Gastrocnemius medialis (tissue), 4 donors: ENCODE data around the gene ZNF414.

Source experiments
- CTCF ChIP-seq, 5 experiments: fragments of 450-650 bp in 3 of 5; fragments of 200-600 bp in 2 of 5; sonication (generic) in 2 of 5; IDR thresholded peaks in 4 of 5; conservative IDR thresholded peaks in 1 of 5; 1 replicate in 4 of 5; 2 replicates in 1 of 5; pipeline ENCODE4 v1.5.1; 2016 to 2019; ENCODE audit warnings: antibody characterized with exemption in 5 of 5, mild to moderate bottlenecking in 3 of 5, moderate library complexity in 3 of 5
- POLR2A ChIP-seq, 2 donors: fragments of 450-650 bp; IDR thresholded peaks; one replicate each; pipeline ENCODE4 v1.6.1; 2017; ENCODE audit warnings: antibody characterized with exemption in 2 of 2, mild to moderate bottlenecking in 2 of 2, moderate library complexity in 2 of 2

GRCh38 chr19:8504919-8505318, 9.0 kb downstream of the ZNF414 start:
- TF ChIP-seq POLR2A (IDR thresholded peaks at IDR 0.05) (no peak), CTCF (IDR thresholded peaks at IDR 0.05 in 4 of 5, conservative IDR thresholded peaks at IDR 0.05 in 1 of 5) (no peak)
